GM12878 (cell line): ENCODE results near the gene CINP. TPM values are rescaled to one million over a fixed set of nuclear protein-coding genes. Genes with fewer than 3 reads are reported as not detected.

ENCODE experiments used
- ATAC-seq: fragments of 200-7000 bp; cut with Tn5 transposase; 3 replicates; pipeline ENCODE4 v1.9.1; 2020; ENCODE audit warnings: mild to moderate bottlenecking, moderate library complexity
- BruUV-seq: library from RNA; stranded (reverse); fragments of 400-500 nt; replicated peaks from 2 replicates; lab custom pipeline; 2021; lab: Mats Ljungman, UMichigan
- CTCF ChIA-PET: fragments of 300-600 bp; sonication (Branson Sonifier 250); formaldehyde crosslinking; extraction: SDS; loops from one replicate; lab custom pipeline; 2021; ENCODE audit warnings: inconsistent platforms; lab: Yijun Ruan, JAX
- POLR2A ChIA-PET: fragments of 350-600 bp; formaldehyde crosslinking; extraction: SDS; loops from one replicate; lab custom pipeline; 2021; ENCODE audit warnings: inconsistent platforms; lab: Charles Lee
- RAD21 ChIA-PET: fragments of 300-600 bp; sonication (Branson Sonifier 250); formaldehyde crosslinking; loops from one replicate; lab custom pipeline; 2023; ENCODE audit warnings: antibody characterized with exemption; ENCODE audit not compliant: unreplicated experiment; lab: Charles Lee
- SMC1A ChIA-PET: fragments of 300-600 bp; sonication (Branson Sonifier 250); formaldehyde crosslinking; loops from one replicate; lab custom pipeline; 2023; ENCODE audit not compliant: unreplicated experiment, uncharacterized antibody; lab: Charles Lee
- DNase-seq: peaks from one replicate; pipeline ENCODE4 v3.0.0-alpha.2; 2011; ENCODE audit warnings: low read depth, low spot score
- FAIRE-seq: peaks from 3 replicates; lab custom pipeline; 2011; peaks lifted over from hg19 to GRCh38; lab: Jason Lieb, UNC
- H2AFZ ChIP-seq: 2 replicates; pipeline ENCODE4 v1.6.0; 2011; ENCODE audit warnings: low read depth, low read length, control low read depth; ENCODE audit not compliant: control insufficient read depth
- H3K27ac ChIP-seq: 2 replicates; pipeline ENCODE4 v1.5.1; 2011; ENCODE audit warnings: control low read depth; ENCODE audit not compliant: control insufficient read depth, insufficient read depth
- H3K27me3 ChIP-seq, 2 experiments: replicated peaks in 1 of 2; 2 replicates each; pipeline versions ENCODE4 v1.6.0 to v1.6.1; 2011; ENCODE audit warnings: low read length in 1 of 2; ENCODE audit not compliant: control insufficient read depth in 2 of 2, insufficient read depth in 2 of 2
- H3K36me3 ChIP-seq, 2 experiments: 2 replicates each; pipeline ENCODE4 v1.5.1; 2011; ENCODE audit warnings: low read length in 1 of 2; ENCODE audit not compliant: control insufficient read depth in 2 of 2, insufficient read depth in 2 of 2
- H3K4me1 ChIP-seq: 2 replicates; pipeline ENCODE4 v1.6.1; 2011; ENCODE audit warnings: mild to moderate bottlenecking, low read length, moderate library complexity, mixed read lengths; ENCODE audit not compliant: control insufficient read depth, insufficient read depth
- H3K4me2 ChIP-seq: 2 replicates; pipeline ENCODE4 v1.6.0; 2011; ENCODE audit warnings: control low read depth; ENCODE audit not compliant: control insufficient read depth, insufficient read depth
- H3K4me3 ChIP-seq: fragments of 200-600 bp; sonication (generic); 2 replicates; pipeline ENCODE4 v1.5.1; 2016
- H3K79me2 ChIP-seq: 2 replicates; pipeline ENCODE4 v1.6.0; 2011; ENCODE audit warnings: low read length; ENCODE audit not compliant: control insufficient read depth, insufficient read depth
- H3K9ac ChIP-seq: 2 replicates; pipeline ENCODE4 v1.8.0; 2011; ENCODE audit warnings: low read length, control low read depth, mixed read lengths; ENCODE audit not compliant: control insufficient read depth, insufficient read depth
- H3K9me3 ChIP-seq: replicated peaks from 3 replicates; pipeline ENCODE4 v1.5.1; 2011; ENCODE audit warnings: mild to moderate bottlenecking, low read length; ENCODE audit not compliant: control insufficient read depth, insufficient read depth
- H4K20me1 ChIP-seq: 2 replicates; pipeline ENCODE4 v1.6.0; 2011; ENCODE audit not compliant: control insufficient read depth, insufficient read depth
- CBX5 ChIP-seq: sonication (generic); IDR thresholded peaks from 2 replicates; pipeline ENCODE4 v1.6.1; 2016; ENCODE audit warnings: low read depth, moderate library complexity, mild to moderate bottlenecking, inconsistent platforms
- IRF4 ChIP-seq: IDR thresholded peaks from 2 replicates; pipeline ENCODE4 v1.6.1; 2011; ENCODE audit warnings: low read depth, low read length
- KDM1A ChIP-seq: fragments of 200-600 bp; sonication (generic); IDR thresholded peaks from 2 replicates; pipeline ENCODE4 v1.6.1; 2016; ENCODE audit warnings: borderline replicate concordance
- SUPT20H ChIP-seq: IDR thresholded peaks from 2 replicates; pipeline ENCODE4 v1.6.1; 2011; ENCODE audit warnings: low read depth, mild to moderate bottlenecking, low read length, moderate library complexity, borderline replicate concordance; ENCODE audit not compliant: control insufficient read depth
- USF1 ChIP-seq: IDR thresholded peaks from 2 replicates; pipeline ENCODE4 v1.6.1; 2011; ENCODE audit warnings: borderline replicate concordance, low read depth, mild to moderate bottlenecking, moderate library complexity, mixed read lengths, low read length; ENCODE audit not compliant: insufficient read depth; ENCODE audit errors: extremely low read length
- WRNIP1 ChIP-seq: IDR thresholded peaks from 2 replicates; pipeline ENCODE4 v1.6.1; 2011; ENCODE audit warnings: low read depth, low read length, improper control_type of control experiment, borderline replicate concordance
- ZNF217 ChIP-seq: fragments of 450-650 bp; IDR thresholded peaks from 2 replicates; pipeline ENCODE4 v1.6.1; 2017; ENCODE audit warnings: antibody characterized with exemption, mild to moderate bottlenecking
- WGBS: methylation state at CpG from one replicate; pipeline ENCODE4 v1.1.6; 2016; ENCODE audit warnings: low lambda C conversion rate; ENCODE audit not compliant: insufficient replicate concordance, insufficient coverage; ENCODE audit errors: missing lambda C conversion rate; 5-methylcytosine and 5-hydroxymethylcytosine counted together
- in situ Hi-C: fragments of 300-500 bp; cut with MboI; formaldehyde crosslinking; loops from 9 replicates; pipeline ENCODE4 v1.14.3; 2018; ENCODE audit warnings: mixed read lengths
- intact Hi-C: fragments of 100-400 bp; cut with micrococcal nuclease; formaldehyde crosslinking; loops from one replicate; pipeline ENCODE4 v1.14.2; 2022; ENCODE audit not compliant: unreplicated experiment
- polyA plus RNA-seq, 11 experiments: library from polyadenylated mRNA; depleted of rRNA in 4 of 11; unstranded in 6 of 11; stranded (reverse) in 5 of 11; fragments of >200 nt; fragmentation: Nextera tagmentation in 4 of 11; fragmentation: Illumina TruSeq in 1 of 11; extraction: Ambion mirVana in 4 of 11; extraction: Trizol in 1 of 11; gene quantifications; 1 replicate in 1 of 11; 2 replicates in 10 of 11; pipeline versions ENCODE4 v1.2.1 to v1.2.3, GENCODE V29; 2011 to 2016; ENCODE audit warnings: inconsistent platforms in 2 of 11, missing spikeins in 2 of 11, low read depth in 1 of 11
- total RNA-seq, 4 experiments: library from RNA; depleted of rRNA in 3 of 4; stranded (reverse); fragments of >200 nt in 3 of 4; fragmentation: Illumina TruSeq in 1 of 4; extraction: Trizol in 1 of 4; gene quantifications; 2 replicates each; pipeline versions ENCODE4 v1.2.1 to v1.2.3, GENCODE V29; 2013 to 2021

CINP gene
- total and polyA plus RNA-seq, 10 of the 15 experiments (the other 5 are each of a cell fraction or from before 2014, with no cell fraction given): 45.4 to 73.3 (median 52.9) TPM

GRCh38 chr14:102348376-102348775, 14.3 kb downstream of the CINP start:
- Histone ChIP-seq H3K9ac (no peak overlapping the region), H3K27ac (no peak overlapping the region), H3K27me3 (no peaks in the 10 kb centered on the region), H3K36me3 (peaks cover 0 to 12% of the 10 kb centered on the region in 2 experiments; a peak in 3 of 4 replicates), H2AFZ (no peak overlapping the region), H3K4me3 (no peak overlapping the region), H3K4me1 (no peaks in the 10 kb centered on the region; the same call in 1 of the 2 replicates), H3K9me3 (no peaks in the 10 kb centered on the region)
- in situ Hi-C loops: no loop called here
- DNase-seq (no peak), ATAC-seq (no peak)
- ChIA-PET POLR2A (interaction anchor here (1.2 kb wide), 1 partner anchor 14 kb away, joined by 4 read pairs; no protein-coding TSS in a partner anchor), CTCF (no interaction called here)
- WGBS: 91% methylated on average over 16 of the region's 16 CpGs
- no TSS peak for BruUV-seq
- TF ChIP-seq ZNF217: no peak
- TF ChIP-seq IRF4: no peak
- no peak for TF ChIP-seq SUPT20H
- TF ChIP-seq WRNIP1: no peak
- no peak for TF ChIP-seq USF1
- TF ChIP-seq, all 136 proteins: peak for 0
- intact Hi-C loops: no loop called here
- Histone ChIP-seq H3K79me2 (no peaks in the 10 kb centered on the region), H3K4me2 (no peak overlapping the region), H4K20me1 (no peaks in the 10 kb centered on the region)
- FAIRE-seq: no peak
- SMC1A ChIA-PET: interaction anchor here (0.8 to 1.2 kb wide), 2 partner anchors 8 to 13 kb away, joined by 3 read pairs; no protein-coding TSS in a partner anchor
- RAD21 ChIA-PET: no interaction called here

GRCh38 chr14:102346645-102347044, 16.0 kb downstream of the CINP start:
- DNase-seq (no peak), FAIRE-seq (no peak), ATAC-seq (no peak)
- in situ Hi-C loops (no loop called here), intact Hi-C loops (no loop called here)
- H3K4me2 ChIP-seq: no peak overlapping the region
- H3K9me3 ChIP-seq: no peaks in the 10 kb centered on the region
- POLR2A ChIA-PET: interaction anchor here (0.6 kb wide), 1 partner anchor 10 kb away, joined by 3 read pairs; no protein-coding TSS in a partner anchor
- H3K27ac ChIP-seq: no peak overlapping the region
- 89% methylated on average over 4 of the region's 4 CpGs for WGBS
- CTCF ChIA-PET: no interaction called here
- H3K4me3 ChIP-seq: no peak overlapping the region
- H3K79me2 ChIP-seq: no peaks in the 10 kb centered on the region
- peaks cover 0 to 13% of the 10 kb centered on the region in 2 experiments; a peak in 3 of 4 replicates for H3K36me3 ChIP-seq
- H3K4me1 ChIP-seq: no peaks in the 10 kb centered on the region
- no peaks in the 10 kb centered on the region for H3K27me3 ChIP-seq
- H2AFZ ChIP-seq: no peak overlapping the region
- RAD21 ChIA-PET: no interaction called here
- SMC1A ChIA-PET: no interaction called here
- no peaks in the 10 kb centered on the region for H4K20me1 ChIP-seq
- no TSS peak for BruUV-seq
- TF ChIP-seq KDM1A: no peak
- no peak for TF ChIP-seq CBX5
- H3K9ac ChIP-seq: no peak overlapping the region
